Stimulated activated CD4-positive, alpha-beta T cell treated with anti-CD3 and anti-CD28 coated beads, Interleukin-12 subunit alpha, Interleukin-12 subunit beta, amount 100 ng/mL, for 48 hours (primary cell): ENCODE results near the gene CNTD1.
A peak's percentile ranks its signal among the peaks of the same experiment; 100 is the strongest.
"Not testable (repeated sequence)": the region's sequence is repeated elsewhere in the genome, so short reads cannot be mapped to it uniquely, and the experiment has no call there.

Experiments used
- DNase-seq, 3 donors: peaks; one replicate each; pipeline ENCODE4 v3.0.0-alpha.2; 2020; ENCODE audit warnings: low read depth in 2 of 3, low spot score in 1 of 3

CNTD1 gene

GRCh38 chr17:42844761-42845555 lies 46.3 kb downstream of the CNTD1 start:
- DNase-seq = no peak

GRCh38 chr17:42845556-42845917 lies 46.9 kb downstream of the CNTD1 start:
- no peak for DNase-seq

GRCh38 chr17:42845918-42846593 lies 47.4 kb downstream of the CNTD1 start:
- peak; percentile 38 to 44 (median 42) for DNase-seq

GRCh38 chr17:42846594-42847280 lies 48.1 kb downstream of the CNTD1 start:
- DNase-seq = no peak

GRCh38 chr17:42848093-42848492 lies 49.4 kb downstream of the CNTD1 start:
- no peak for DNase-seq

- DNase-seq = no peak
These were observed 50.4 kb downstream of the CNTD1 start for GRCh38 chr17:42849031-42849430.

GRCh38 chr17:42849451-42850181 lies 51.0 kb downstream of the CNTD1 start:
- DNase-seq = no peak

GRCh38 chr17:42850954-42851353 lies 52.3 kb downstream of the CNTD1 start, which contains the start of gene AOC3:
Gene AOC3, plus strand, starts transcription at chr17:42851199. Its CDS starts 145 bp downstream, at chr17:42851344.
- no peak for DNase-seq

- not testable (repeated sequence) for DNase-seq
These were observed 52.9 kb downstream of the CNTD1 start for GRCh38 chr17:42851371-42852240.

- DNase-seq = no peak
These were observed 53.7 kb downstream of the CNTD1 start for GRCh38 chr17:42852351-42852750.

- no peak for DNase-seq
These were observed 54.3 kb downstream of the CNTD1 start for GRCh38 chr17:42853004-42853403.

- no peak for DNase-seq
These were observed 54.9 kb downstream of the CNTD1 start for GRCh38 chr17:42853597-42853967.

- DNase-seq = no peak
These were observed 55.5 kb downstream of the CNTD1 start for GRCh38 chr17:42853968-42854790.

GRCh38 chr17:42855048-42855596 lies 56.5 kb downstream of the CNTD1 start:
- no peak for DNase-seq

GRCh38 chr17:42856093-42856492 lies 57.4 kb downstream of the CNTD1 start:
- not testable (repeated sequence) for DNase-seq

- DNase-seq = not testable (repeated sequence)
These were observed 57.9 kb downstream of the CNTD1 start for GRCh38 chr17:42856516-42856915.

- no peak for DNase-seq
These were observed 58.7 kb downstream of the CNTD1 start for GRCh38 chr17:42857389-42857788.
